ENCODE measurements around the gene SPTBN1.

The SPTBN1 gene

GRCh38 chr2:54455563-54456361 is at the start of gene SPTBN1:
SPTBN1 (plus strand) TSS chr2:54456327; CDS start chr2:54526419, 70,092 bp downstream.
- peak; percentile 75 for DNase-seq (ENCODE audit: low spot score)

GRCh38 chr2:54407693-54408092 is 48.4 kb upstream of the SPTBN1 start:
- no peak for DNase-seq (ENCODE audit: low spot score)

GRCh38 chr2:54408288-54408687 is 47.8 kb upstream of the SPTBN1 start:
- no peak for DNase-seq (ENCODE audit: low spot score)

- no peak for DNase-seq (ENCODE audit: low spot score)
Observed at GRCh38 chr2:54409752-54410151, 46.4 kb upstream of the SPTBN1 start.

- DNase-seq (ENCODE audit: low spot score): no peak
Observed at GRCh38 chr2:54411801-54412354, 44.2 kb upstream of the SPTBN1 start.

GRCh38 chr2:54416166-54416813 is 39.8 kb upstream of the SPTBN1 start:
- no peak for DNase-seq (ENCODE audit: low spot score)

GRCh38 chr2:54416938-54417337 is 39.2 kb upstream of the SPTBN1 start:
- DNase-seq (ENCODE audit: low spot score): no peak

- no peak for DNase-seq (ENCODE audit: low spot score)
Observed at GRCh38 chr2:54417577-54417976, 38.5 kb upstream of the SPTBN1 start.

- DNase-seq (ENCODE audit: low spot score): no peak
Observed at GRCh38 chr2:54419388-54419787, 36.7 kb upstream of the SPTBN1 start.

- no peak for DNase-seq (ENCODE audit: low spot score)
Observed at GRCh38 chr2:54419855-54420523, 36.1 kb upstream of the SPTBN1 start.

GRCh38 chr2:54420524-54421172 is 35.5 kb upstream of the SPTBN1 start:
- DNase-seq (ENCODE audit: low spot score): no peak

- no peak for DNase-seq (ENCODE audit: low spot score)
Observed at GRCh38 chr2:54422072-54422581, 34.0 kb upstream of the SPTBN1 start.

GRCh38 chr2:54423213-54423612 is 32.9 kb upstream of the SPTBN1 start:
- no peak for DNase-seq (ENCODE audit: low spot score)

GRCh38 chr2:54424555-54425163 is 31.5 kb upstream of the SPTBN1 start:
- no peak for DNase-seq (ENCODE audit: low spot score)

GRCh38 chr2:54428108-54428831 is 27.9 kb upstream of the SPTBN1 start:
- DNase-seq (ENCODE audit: low spot score): no peak

- DNase-seq (ENCODE audit: low spot score): no peak
Observed at GRCh38 chr2:54429054-54429453, 27.1 kb upstream of the SPTBN1 start.

- DNase-seq (ENCODE audit: low spot score): no peak
Observed at GRCh38 chr2:54429811-54430551, 26.1 kb upstream of the SPTBN1 start.

- no peak for DNase-seq (ENCODE audit: low spot score)
Observed at GRCh38 chr2:54430649-54431048, 25.5 kb upstream of the SPTBN1 start.

- no peak for DNase-seq (ENCODE audit: low spot score)
Observed at GRCh38 chr2:54432251-54433015, 23.7 kb upstream of the SPTBN1 start.

Measured in RKO (cell line).